Activated B cell treated with CpG ODN at 0.5 μM for 24 hours (primary cell): Measurements from ENCODE around the gene WWOX. TPM values are rescaled to one million over a fixed set of nuclear protein-coding genes. Genes with fewer than 3 reads are reported as not detected.

Experiments
- ATAC-seq: fragments of 200-7000 bp; cut with Tn5 transposase; one replicate; pipeline ENCODE4 v1.10.0; 2021; ENCODE audit warnings: low read depth, mild to moderate bottlenecking, moderate library complexity
- CTCF ChIA-PET: fragments of 350-600 bp; sonication (Branson Sonifier 250); formaldehyde crosslinking; loops from one replicate; lab custom pipeline; 2021; ENCODE audit warnings: antibody characterized with exemption; lab: Charles Lee
- POLR2A ChIA-PET: fragments of 350-600 bp; sonication (Branson Sonifier 250); formaldehyde crosslinking; loops from one replicate; lab custom pipeline; 2021; ENCODE audit warnings: antibody characterized with exemption; lab: Charles Lee
- DNase-seq: peaks from one replicate; pipeline ENCODE4 v3.0.0; 2022
- H3K27ac Mint-ChIP-seq: one replicate; pipeline ENCODE4 v1.8.0; 2020; ENCODE audit warnings: mixed read lengths
- H3K27me3 Mint-ChIP-seq: one replicate; pipeline ENCODE4 v1.8.0; 2021; ENCODE audit warnings: mixed read lengths
- H3K36me3 Mint-ChIP-seq: one replicate; pipeline ENCODE4 v1.8.0; 2021; ENCODE audit warnings: low read depth, mixed read lengths
- H3K4me1 Mint-ChIP-seq: one replicate; pipeline ENCODE4 v1.8.0; 2021; ENCODE audit warnings: mixed read lengths
- H3K4me3 Mint-ChIP-seq: one replicate; pipeline ENCODE4 v1.8.0; 2020; ENCODE audit warnings: mild to moderate bottlenecking, mixed read lengths
- H3K9me3 Mint-ChIP-seq: one replicate; pipeline ENCODE4 v1.8.0; 2020; ENCODE audit warnings: mixed read lengths
- CTCF ChIP-seq: fragments of 200-600 bp; IDR thresholded peaks from one replicate; pipeline ENCODE4 v1.8.0; 2022; ENCODE audit warnings: antibody characterized with exemption, mild to moderate bottlenecking
- intact Hi-C: fragments of 100-400 bp; cut with micrococcal nuclease; formaldehyde crosslinking; loops from one replicate; pipeline ENCODE4 v1.15.1; 2024
- total RNA-seq: library from RNA; stranded (reverse); gene quantifications from 2 replicates; pipeline ENCODE4 v1.2.3, GENCODE V29; 2022

WWOX gene
- total RNA-seq, 1 donor from 2014 or later = 22.6 TPM

GRCh38 chr16:78286065-78286464, 186.6 kb downstream of the WWOX start:
- intact Hi-C loops = no loop called here
- no peaks in the 10 kb centered on the region for H3K36me3 Mint-ChIP-seq
- ChIA-PET POLR2A (no interaction called here), CTCF (no interaction called here)
- H3K4me1 Mint-ChIP-seq = no peaks in the 10 kb centered on the region
- ATAC-seq = no peak
- H3K27me3 Mint-ChIP-seq = no peaks in the 10 kb centered on the region
- H3K4me3 Mint-ChIP-seq = no peak overlapping the region
- no peak for DNase-seq
- H3K27ac Mint-ChIP-seq = no peak overlapping the region
- no peaks in the 10 kb centered on the region for H3K9me3 Mint-ChIP-seq
- TF ChIP-seq CTCF = no peak

GRCh38 chr16:78288888-78289287, 189.4 kb downstream of the WWOX start:
- H3K4me1 Mint-ChIP-seq = no peaks in the 10 kb centered on the region
- CTCF ChIA-PET = interaction anchor here (0.7 kb wide), 1 partner anchor 16 kb away, joined by 3 read pairs; no protein-coding TSS in a partner anchor
- H3K4me3 Mint-ChIP-seq = no peak overlapping the region
- ATAC-seq (no peak), DNase-seq (no peak)
- intact Hi-C loops = no loop called here
- no peak overlapping the region for H3K27ac Mint-ChIP-seq
- TF ChIP-seq CTCF = no peak
- H3K36me3 Mint-ChIP-seq = no peaks in the 10 kb centered on the region
- H3K9me3 Mint-ChIP-seq = no peaks in the 10 kb centered on the region
- POLR2A ChIA-PET = no interaction called here
- H3K27me3 Mint-ChIP-seq = no peaks in the 10 kb centered on the region

GRCh38 chr16:78289373-78289772, 189.9 kb downstream of the WWOX start:
- POLR2A ChIA-PET = no interaction called here
- DNase-seq (no peak), ATAC-seq (no peak)
- H3K27ac Mint-ChIP-seq = no peak overlapping the region
- no peak overlapping the region for H3K4me3 Mint-ChIP-seq
- CTCF ChIA-PET = interaction anchor here (0.7 kb wide), 1 partner anchor 16 kb away, joined by 3 read pairs; no protein-coding TSS in a partner anchor
- H3K4me1 Mint-ChIP-seq = no peaks in the 10 kb centered on the region
- intact Hi-C loops = no loop called here
- TF ChIP-seq CTCF = no peak
- no peaks in the 10 kb centered on the region for H3K9me3 Mint-ChIP-seq
- H3K27me3 Mint-ChIP-seq = no peaks in the 10 kb centered on the region
- H3K36me3 Mint-ChIP-seq = no peaks in the 10 kb centered on the region

GRCh38 chr16:78289844-78290277, 190.4 kb downstream of the WWOX start:
- Mint-ChIP-seq H3K4me3 (no peak overlapping the region), H3K4me1 (no peaks in the 10 kb centered on the region), H3K36me3 (no peaks in the 10 kb centered on the region), H3K9me3 (no peaks in the 10 kb centered on the region), H3K27ac (no peak overlapping the region), H3K27me3 (no peaks in the 10 kb centered on the region)
- ATAC-seq (no peak), DNase-seq (no peak)
- ChIA-PET POLR2A (no interaction called here), CTCF (no interaction called here)
- intact Hi-C loops = no loop called here
- no peak for TF ChIP-seq CTCF

GRCh38 chr16:78290395-78290794, 190.9 kb downstream of the WWOX start:
- H3K9me3 Mint-ChIP-seq = no peaks in the 10 kb centered on the region
- H3K36me3 Mint-ChIP-seq = no peaks in the 10 kb centered on the region
- no peaks in the 10 kb centered on the region for H3K27me3 Mint-ChIP-seq
- POLR2A ChIA-PET = no interaction called here
- no peak overlapping the region for H3K4me3 Mint-ChIP-seq
- H3K4me1 Mint-ChIP-seq = no peaks in the 10 kb centered on the region
- H3K27ac Mint-ChIP-seq = no peak overlapping the region
- DNase-seq (no peak), ATAC-seq (no peak)
- TF ChIP-seq CTCF = no peak
- intact Hi-C loops = no loop called here
- CTCF ChIA-PET = no interaction called here
